Femur (tissue), 1 donor: Measurements from ENCODE around the gene TMEM132E.

Experiments used
- DNase-seq: peaks from one replicate; pipeline ENCODE4 v3.0.0-alpha.2; 2017

The TMEM132E gene

GRCh38 chr17:34570506-34570905 lies 8.9 kb upstream of the TMEM132E start:
- DNase-seq: no peak

- DNase-seq: no peak
Observed at GRCh38 chr17:34571428-34572130, 7.8 kb upstream of the TMEM132E start.

GRCh38 chr17:34572483-34572882 lies 6.9 kb upstream of the TMEM132E start:
- DNase-seq: no peak

GRCh38 chr17:34575182-34575581 lies 4.2 kb upstream of the TMEM132E start:
- DNase-seq: no peak

- DNase-seq: no peak
Observed at GRCh38 chr17:34578016-34578415, 1.4 kb upstream of the TMEM132E start.

- no peak for DNase-seq
Observed at GRCh38 chr17:34578656-34579016, 746 bp upstream of the TMEM132E start.

- DNase-seq: peak; percentile 49
Observed at GRCh38 chr17:34579979-34580684, 750 bp downstream of the TMEM132E start.

GRCh38 chr17:34580685-34581445 lies 1.5 kb downstream of the TMEM132E start:
- DNase-seq: peak; percentile 31

- peak; percentile 21 for DNase-seq
Observed at GRCh38 chr17:34581446-34582184, 2.2 kb downstream of the TMEM132E start.

GRCh38 chr17:34582185-34582900 lies 3.0 kb downstream of the TMEM132E start:
- DNase-seq: no peak

GRCh38 chr17:34582901-34583245 lies 3.5 kb downstream of the TMEM132E start:
- no peak for DNase-seq

- DNase-seq: no peak
Observed at GRCh38 chr17:34584805-34585416, 5.5 kb downstream of the TMEM132E start.

GRCh38 chr17:34586346-34586846 lies 7.0 kb downstream of the TMEM132E start:
- no peak for DNase-seq

GRCh38 chr17:34588266-34588665 lies 8.9 kb downstream of the TMEM132E start:
- DNase-seq: no peak

GRCh38 chr17:34589120-34589965 lies 10.0 kb downstream of the TMEM132E start:
- DNase-seq: no peak

GRCh38 chr17:34592002-34592401 lies 12.6 kb downstream of the TMEM132E start:
- no peak for DNase-seq

- no peak for DNase-seq
Observed at GRCh38 chr17:34596920-34597319, 17.5 kb downstream of the TMEM132E start.

GRCh38 chr17:34598161-34598776 lies 18.9 kb downstream of the TMEM132E start:
- DNase-seq: no peak

- no peak for DNase-seq
Observed at GRCh38 chr17:34601416-34601815, 22.0 kb downstream of the TMEM132E start.

- DNase-seq: no peak
Observed at GRCh38 chr17:34603974-34604373, 24.6 kb downstream of the TMEM132E start.
